GM12878 (cell line): ENCODE results near the gene C16orf86. TPM values are rescaled to one million over a fixed set of nuclear protein-coding genes. Genes with fewer than 3 reads are reported as not detected.

Source experiments
- ATAC-seq: fragments of 200-7000 bp; cut with Tn5 transposase; 3 replicates; pipeline ENCODE4 v1.9.1; 2020; ENCODE audit warnings: mild to moderate bottlenecking, moderate library complexity
- BruUV-seq: library from RNA; stranded (reverse); fragments of 400-500 nt; replicated peaks from 2 replicates; lab custom pipeline; 2021; lab: Mats Ljungman, UMichigan
- CTCF ChIA-PET: fragments of 300-600 bp; sonication (Branson Sonifier 250); formaldehyde crosslinking; extraction: SDS; loops from one replicate; lab custom pipeline; 2021; ENCODE audit warnings: inconsistent platforms; lab: Yijun Ruan, JAX
- POLR2A ChIA-PET: fragments of 350-600 bp; formaldehyde crosslinking; extraction: SDS; loops from one replicate; lab custom pipeline; 2021; ENCODE audit warnings: inconsistent platforms; lab: Charles Lee
- RAD21 ChIA-PET: fragments of 300-600 bp; sonication (Branson Sonifier 250); formaldehyde crosslinking; loops from one replicate; lab custom pipeline; 2023; ENCODE audit warnings: antibody characterized with exemption; ENCODE audit not compliant: unreplicated experiment; lab: Charles Lee
- SMC1A ChIA-PET: fragments of 300-600 bp; sonication (Branson Sonifier 250); formaldehyde crosslinking; loops from one replicate; lab custom pipeline; 2023; ENCODE audit not compliant: unreplicated experiment, uncharacterized antibody; lab: Charles Lee
- DNase-seq: peaks from one replicate; pipeline ENCODE4 v3.0.0-alpha.2; 2011; ENCODE audit warnings: low read depth, low spot score
- FAIRE-seq: peaks from 3 replicates; lab custom pipeline; 2011; peaks lifted over from hg19 to GRCh38; lab: Jason Lieb, UNC
- H2AFZ ChIP-seq: 2 replicates; pipeline ENCODE4 v1.6.0; 2011; ENCODE audit warnings: low read depth, low read length, control low read depth; ENCODE audit not compliant: control insufficient read depth
- H3K27ac ChIP-seq: 2 replicates; pipeline ENCODE4 v1.5.1; 2011; ENCODE audit warnings: control low read depth; ENCODE audit not compliant: control insufficient read depth, insufficient read depth
- H3K27me3 ChIP-seq, 2 experiments: replicated peaks in 1 of 2; 2 replicates each; pipeline versions ENCODE4 v1.6.0 to v1.6.1; 2011; ENCODE audit warnings: low read length in 1 of 2; ENCODE audit not compliant: control insufficient read depth in 2 of 2, insufficient read depth in 2 of 2
- H3K36me3 ChIP-seq, 2 experiments: 2 replicates each; pipeline ENCODE4 v1.5.1; 2011; ENCODE audit warnings: low read length in 1 of 2; ENCODE audit not compliant: control insufficient read depth in 2 of 2, insufficient read depth in 2 of 2
- H3K4me1 ChIP-seq: 2 replicates; pipeline ENCODE4 v1.6.1; 2011; ENCODE audit warnings: mild to moderate bottlenecking, low read length, moderate library complexity, mixed read lengths; ENCODE audit not compliant: control insufficient read depth, insufficient read depth
- H3K4me2 ChIP-seq: 2 replicates; pipeline ENCODE4 v1.6.0; 2011; ENCODE audit warnings: control low read depth; ENCODE audit not compliant: control insufficient read depth, insufficient read depth
- H3K4me3 ChIP-seq: fragments of 200-600 bp; sonication (generic); 2 replicates; pipeline ENCODE4 v1.5.1; 2016
- H3K79me2 ChIP-seq: 2 replicates; pipeline ENCODE4 v1.6.0; 2011; ENCODE audit warnings: low read length; ENCODE audit not compliant: control insufficient read depth, insufficient read depth
- H3K9ac ChIP-seq: 2 replicates; pipeline ENCODE4 v1.8.0; 2011; ENCODE audit warnings: low read length, control low read depth, mixed read lengths; ENCODE audit not compliant: control insufficient read depth, insufficient read depth
- H3K9me3 ChIP-seq: replicated peaks from 3 replicates; pipeline ENCODE4 v1.5.1; 2011; ENCODE audit warnings: mild to moderate bottlenecking, low read length; ENCODE audit not compliant: control insufficient read depth, insufficient read depth
- H4K20me1 ChIP-seq: 2 replicates; pipeline ENCODE4 v1.6.0; 2011; ENCODE audit not compliant: control insufficient read depth, insufficient read depth
- ASH2L ChIP-seq: fragments of 300-600, 200-600 bp; sonication (generic); IDR thresholded peaks from 2 replicates; pipeline ENCODE4 v1.6.1; 2017; ENCODE audit warnings: low read depth, mild to moderate bottlenecking, borderline replicate concordance
- CREB1 ChIP-seq: IDR thresholded peaks from 2 replicates; pipeline ENCODE4 v1.6.1; 2012; ENCODE audit warnings: low read depth, mild to moderate bottlenecking, inconsistent platforms
- CREM ChIP-seq: IDR thresholded peaks from 2 replicates; pipeline ENCODE4 v1.6.1; 2014; ENCODE audit warnings: antibody characterized with exemption, low read depth
- CUX1 ChIP-seq: IDR thresholded peaks from 2 replicates; pipeline ENCODE4 v1.6.1; 2012; ENCODE audit warnings: improper control_type of control experiment, low read depth, low read length; ENCODE audit not compliant: insufficient replicate concordance
- ETV6 ChIP-seq, 2 experiments: fragments of 450-650 bp in 1 of 2; IDR thresholded peaks in 1 of 2; conservative IDR thresholded peaks in 1 of 2; 2 replicates each; pipeline ENCODE4 v1.6.1; 2014; ENCODE audit warnings: antibody characterized with exemption in 1 of 2, borderline replicate concordance in 1 of 2, low read depth in 1 of 2, mild to moderate bottlenecking in 1 of 2, moderate library complexity in 1 of 2
- HCFC1 ChIP-seq: fragments of 150-350 bp; IDR thresholded peaks from 2 replicates; pipeline ENCODE4 v1.6.1; 2014; ENCODE audit warnings: low read length
- MTA2 ChIP-seq: fragments of 450-650 bp; IDR thresholded peaks from 2 replicates; pipeline ENCODE4 v1.6.1; 2016; ENCODE audit warnings: low read depth, mild to moderate bottlenecking, moderate library complexity
- NFIC ChIP-seq: IDR thresholded peaks from 2 replicates; pipeline ENCODE4 v1.6.1; 2012; ENCODE audit warnings: low read depth, mild to moderate bottlenecking, inconsistent platforms, low read length, moderate library complexity
- SREBF1 ChIP-seq: IDR thresholded peaks from 2 replicates; pipeline ENCODE4 v1.6.1; 2012; ENCODE audit warnings: mild to moderate bottlenecking, low read length
- TCF7 ChIP-seq: IDR thresholded peaks from 2 replicates; pipeline ENCODE4 v1.6.1; 2014; ENCODE audit warnings: antibody characterized with exemption, borderline replicate concordance
- ZNF384 ChIP-seq: IDR thresholded peaks from 2 replicates; pipeline ENCODE4 v1.6.1; 2012; ENCODE audit warnings: low read depth, mild to moderate bottlenecking, low read length, improper control_type of control experiment, borderline replicate concordance
- ZZZ3 ChIP-seq: IDR thresholded peaks from 2 replicates; pipeline ENCODE4 v1.6.1; 2011; ENCODE audit warnings: low read depth; ENCODE audit not compliant: control insufficient read depth, insufficient read length
- WGBS: methylation state at CpG from one replicate; pipeline ENCODE4 v1.1.6; 2016; ENCODE audit warnings: low lambda C conversion rate; ENCODE audit not compliant: insufficient replicate concordance, insufficient coverage; ENCODE audit errors: missing lambda C conversion rate; 5-methylcytosine and 5-hydroxymethylcytosine counted together
- in situ Hi-C: fragments of 300-500 bp; cut with MboI; formaldehyde crosslinking; loops from 9 replicates; pipeline ENCODE4 v1.14.3; 2018; ENCODE audit warnings: mixed read lengths
- intact Hi-C: fragments of 100-400 bp; cut with micrococcal nuclease; formaldehyde crosslinking; loops from one replicate; pipeline ENCODE4 v1.14.2; 2022; ENCODE audit not compliant: unreplicated experiment
- polyA plus RNA-seq, 11 experiments: library from polyadenylated mRNA; depleted of rRNA in 4 of 11; unstranded in 6 of 11; stranded (reverse) in 5 of 11; fragments of >200 nt; fragmentation: Nextera tagmentation in 4 of 11; fragmentation: Illumina TruSeq in 1 of 11; extraction: Ambion mirVana in 4 of 11; extraction: Trizol in 1 of 11; gene quantifications; 1 replicate in 1 of 11; 2 replicates in 10 of 11; pipeline versions ENCODE4 v1.2.1 to v1.2.3, GENCODE V29; 2011 to 2016; ENCODE audit warnings: inconsistent platforms in 2 of 11, missing spikeins in 2 of 11, low read depth in 1 of 11
- total RNA-seq, 4 experiments: library from RNA; depleted of rRNA in 3 of 4; stranded (reverse); fragments of >200 nt in 3 of 4; fragmentation: Illumina TruSeq in 1 of 4; extraction: Trizol in 1 of 4; gene quantifications; 2 replicates each; pipeline versions ENCODE4 v1.2.1 to v1.2.3, GENCODE V29; 2013 to 2021
- TF ChIP-seq, protein P1 (sequence below): IDR thresholded peaks from 2 replicates; pipeline ENCODE4 v1.6.1; 2011; ENCODE audit warnings: low read depth, low read length, improper control_type of control experiment, borderline replicate concordance
- TF ChIP-seq, protein P2 (sequence below): fragments of 450-650 bp; IDR thresholded peaks from 2 replicates; pipeline ENCODE4 v1.6.1; 2017; ENCODE audit warnings: mild to moderate bottlenecking, low read depth, inconsistent platforms; ENCODE audit not compliant: poor library complexity, severe bottlenecking

C16orf86 gene
- total and polyA plus RNA-seq, 10 of the 15 experiments (the other 5 are each of a cell fraction or from before 2014, with no cell fraction given), result 0.11 to 3.3 (median 1.6) TPM

GRCh38 chr16:67658849-67659674 lies 7.6 kb upstream of the C16orf86 start:
- BruUV-seq, result no TSS peak
- SMC1A ChIA-PET, result interaction anchor here (1.0 to 2.1 kb wide), 4 partner anchors 14 to 186 kb away, joined by 3 to 7 read pairs (median 4); partner anchors contain the start of gene CARMIL2
- in situ Hi-C loops (no loop called here), intact Hi-C loops (no loop called here)
- DNase-seq, result no peak
- peaks cover 12% of the 10 kb centered on the region for H3K79me2 ChIP-seq
- POLR2A ChIA-PET, result interaction anchor here (0.5 to 2.8 kb wide), 11 partner anchors 10 to 129 kb away, joined by 3 to 16 read pairs (median 4); partner anchors contain the start of genes CARMIL2 and CTCF
- H3K36me3 ChIP-seq, result peaks cover 12 to 15% of the 10 kb centered on the region in 2 experiments
- peak overlapping the region; percentile 78 for H3K9ac ChIP-seq
- H3K27ac ChIP-seq, result peak overlapping the region; percentile 80
- no peak for ATAC-seq
- H2AFZ ChIP-seq, result no peak overlapping the region; the same call in 1 of the 2 replicates
- peak overlapping the region; percentile 73 for H3K4me2 ChIP-seq
- peaks cover 10% of the 10 kb centered on the region for H3K4me1 ChIP-seq
- FAIRE-seq, result no peak
- WGBS, result 19% methylated on average over 19 of the region's 21 CpGs
- no peaks in the 10 kb centered on the region for H4K20me1 ChIP-seq
- no peaks in the 10 kb centered on the region for H3K27me3 ChIP-seq
- RAD21 ChIA-PET, result interaction anchor here (1.0 to 3.2 kb wide), 6 partner anchors 14 to 170 kb away, joined by 3 to 17 read pairs (median 6); partner anchors contain the start of genes CARMIL2, CTCF and GFOD2
- H3K9me3 ChIP-seq, result no peaks in the 10 kb centered on the region
- CTCF ChIA-PET, result interaction anchor here (0.8 to 4.3 kb wide), 10 partner anchors 10 to 178 kb away, joined by 3 to 29 read pairs (median 6); partner anchors contain the start of genes ATP6V0D1 and CARMIL2
- peak overlapping the region; percentile 92 for H3K4me3 ChIP-seq
- TF ChIP-seq MTA2 (no peak), ASH2L (no peak), CREM (no peak), ZZZ3 (no peak), CUX1 (no peak), TCF7 (no peak), ZNF384 (no peak), ETV6 (conservative IDR thresholded peaks at IDR 0.05 in 1 of 2, IDR thresholded peaks at IDR 0.05 in 1 of 2; ENCODE audit: borderline replicate concordance in 1 of 2, low read depth in 1 of 2) (no peak), SREBF1 (no peak), CREB1 (no peak), HCFC1 (no peak), NFIC (no peak)
- TF ChIP-seq, protein P1, sequence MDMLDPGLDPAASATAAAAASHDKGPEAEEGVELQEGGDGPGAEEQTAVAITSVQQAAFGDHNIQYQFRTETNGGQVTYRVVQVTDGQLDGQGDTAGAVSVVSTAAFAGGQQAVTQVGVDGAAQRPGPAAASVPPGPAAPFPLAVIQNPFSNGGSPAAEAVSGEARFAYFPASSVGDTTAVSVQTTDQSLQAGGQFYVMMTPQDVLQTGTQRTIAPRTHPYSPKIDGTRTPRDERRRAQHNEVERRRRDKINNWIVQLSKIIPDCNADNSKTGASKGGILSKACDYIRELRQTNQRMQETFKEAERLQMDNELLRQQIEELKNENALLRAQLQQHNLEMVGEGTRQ, result no peak
- TF ChIP-seq, protein P2, sequence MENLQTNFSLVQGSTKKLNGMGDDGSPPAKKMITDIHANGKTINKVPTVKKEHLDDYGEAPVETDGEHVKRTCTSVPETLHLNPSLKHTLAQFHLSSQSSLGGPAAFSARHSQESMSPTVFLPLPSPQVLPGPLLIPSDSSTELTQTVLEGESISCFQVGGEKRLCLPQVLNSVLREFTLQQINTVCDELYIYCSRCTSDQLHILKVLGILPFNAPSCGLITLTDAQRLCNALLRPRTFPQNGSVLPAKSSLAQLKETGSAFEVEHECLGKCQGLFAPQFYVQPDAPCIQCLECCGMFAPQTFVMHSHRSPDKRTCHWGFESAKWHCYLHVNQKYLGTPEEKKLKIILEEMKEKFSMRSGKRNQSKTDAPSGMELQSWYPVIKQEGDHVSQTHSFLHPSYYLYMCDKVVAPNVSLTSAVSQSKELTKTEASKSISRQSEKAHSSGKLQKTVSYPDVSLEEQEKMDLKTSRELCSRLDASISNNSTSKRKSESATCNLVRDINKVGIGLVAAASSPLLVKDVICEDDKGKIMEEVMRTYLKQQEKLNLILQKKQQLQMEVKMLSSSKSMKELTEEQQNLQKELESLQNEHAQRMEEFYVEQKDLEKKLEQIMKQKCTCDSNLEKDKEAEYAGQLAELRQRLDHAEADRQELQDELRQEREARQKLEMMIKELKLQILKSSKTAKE, result no peak
